Measurements from ENCODE around the gene HAVCR2. TPM values are rescaled to one million over a fixed set of nuclear protein-coding genes. Genes with fewer than 3 reads are reported as not detected.

Gene HAVCR2
- total and polyA plus RNA-seq, 7 donors, result 3.6 to 21.7 (median 6.4) TPM

- no peak for DNase-seq
Measured at GRCh38 chr5:157148734-157149615, 40.1 kb upstream of the HAVCR2 start.

GRCh38 chr5:157143127-157143971 lies 34.5 kb upstream of the HAVCR2 start:
- TF ChIP-seq POLR2A (IDR thresholded peaks at IDR 0.05) (peak in 1 of 2 donors; percentile 19), CTCF (IDR thresholded peaks at IDR 0.05) (no peak), POLR2AphosphoS5 (IDR thresholded peaks at IDR 0.05) (no peak)
- peak; percentile 67 for DNase-seq
- Histone ChIP-seq H3K27me3 (no peaks in the 10 kb centered on the region), H3K36me3 (peaks cover 0 to 8% (median 0%) of the 10 kb centered on the region in 4 donors), H3K27ac (peak overlapping the region; percentile 90 to 94 (median 90)), H3K4me1 (peaks cover 0 to 24% (median 14%) of the 10 kb centered on the region in 4 donors), H3K4me3 (peak overlapping the region; percentile 86 to 92 (median 88)), H3K9me3 (no peaks in the 10 kb centered on the region)
- intact Hi-C loops (cut with DNase I), result loop anchor here (5.0 kb wide), 2 partner anchors 109 to 124 kb away; partner anchors contain the start of gene CYFIP2
- 6 to 8% methylated on average over 33 of the region's 33 CpGs for WGBS, 2 donors

More at GRCh38 chr5:157148734-157149615, 40.1 kb upstream of the HAVCR2 start:
- no peak overlapping the region for H3K27ac ChIP-seq
- H3K9me3 ChIP-seq, result no peaks in the 10 kb centered on the region
- H3K4me1 ChIP-seq, result peaks cover 0 to under 1% (median 0%) of the 10 kb centered on the region in 4 donors
- H3K27me3 ChIP-seq, result no peaks in the 10 kb centered on the region
- H3K4me3 ChIP-seq, result no peak overlapping the region
- intact Hi-C loops (cut with DNase I), result loop anchor here (5.0 kb wide), 2 partner anchors 163 to 593 kb away; partner anchors contain the start of gene LSM11
- TF ChIP-seq POLR2A (IDR thresholded peaks at IDR 0.05) (no peak), POLR2AphosphoS5 (IDR thresholded peaks at IDR 0.05) (no peak), CTCF (IDR thresholded peaks at IDR 0.05) (peak; percentile 25 to 81 (median 62)), EP300 (IDR thresholded peaks at IDR 0.05) (no peak)
- WGBS, 2 donors, result 67 to 81% methylated on average over 14 of the region's 14 CpGs
- no peaks in the 10 kb centered on the region for H3K36me3 ChIP-seq

GRCh38 chr5:157142317-157143126 lies 33.7 kb upstream of the HAVCR2 start, which contains the start of gene MED7:
MED7 (minus strand) TSS chr5:157142865; CDS start chr5:157139431, 3,434 bp downstream.
- Histone ChIP-seq H3K9me3 (no peaks in the 10 kb centered on the region), H3K4me1 (peaks cover 0 to 24% (median 14%) of the 10 kb centered on the region in 4 donors), H3K36me3 (peaks cover 0 to 17% (median under 1%) of the 10 kb centered on the region in 4 donors), H3K27ac (peak within 1 kb of the TSS; percentile 90 to 94 (median 90)), H3K4me3 (peak within 1 kb of the TSS; percentile 86 to 92 (median 88)), H3K27me3 (no peaks in the 10 kb centered on the region)
- intact Hi-C loops (cut with DNase I), result loop anchor here (5.0 kb wide), 2 partner anchors 110 to 125 kb away; partner anchors contain the start of gene CYFIP2
- TF ChIP-seq POLR2A (IDR thresholded peaks at IDR 0.05) (peak; percentile 53 to 85), POLR2AphosphoS5 (IDR thresholded peaks at IDR 0.05) (peak; percentile 88 to 93 (median 91)), EP300 (IDR thresholded peaks at IDR 0.05) (no peak)
- DNase-seq, result peak; percentile 98
- 0% methylated on average over 48 of the region's 48 CpGs for WGBS, 2 donors

- intact Hi-C loops (cut with DNase I), result no loop called here
- Histone ChIP-seq H3K36me3 (peaks cover 0 to 27% (median 2%) of the 10 kb centered on the region in 4 donors), H3K9me3 (no peaks in the 10 kb centered on the region), H3K27ac (no peak overlapping the region), H3K27me3 (no peaks in the 10 kb centered on the region), H3K4me1 (peaks cover 0 to 21% (median 11%) of the 10 kb centered on the region in 4 donors), H3K4me3 (no peak overlapping the region)
- WGBS, 2 donors, result 96 to 97% methylated on average over 6 of the region's 6 CpGs
- no peak for TF ChIP-seq POLR2A (IDR thresholded peaks at IDR 0.05)
- no peak for TF ChIP-seq CTCF (IDR thresholded peaks at IDR 0.05)
- no peak for TF ChIP-seq EP300 (IDR thresholded peaks at IDR 0.05)
- TF ChIP-seq POLR2AphosphoS5 (IDR thresholded peaks at IDR 0.05), result no peak
- DNase-seq, result peak; percentile 21
Measured at GRCh38 chr5:157137691-157138090, 28.8 kb upstream of the HAVCR2 start.
